Breast epithelium (tissue), 3 donors: ENCODE data around the gene SLC22A15.

Experiments used
- POLR2A ChIP-seq: fragments of 450-650 bp; IDR thresholded peaks from one replicate; pipeline ENCODE4 v1.6.1; 2016; ENCODE audit warnings: antibody characterized with exemption, mild to moderate bottlenecking, moderate library complexity
- POLR2AphosphoS5 ChIP-seq, 3 donors: sonication (generic); formaldehyde crosslinking; IDR thresholded peaks; one replicate each; pipeline ENCODE4 v1.6.1; 2017; ENCODE audit warnings: antibody characterized with exemption in 3 of 3
- TF ChIP-seq, protein P1 (sequence below), 3 donors: fragments of 450-650 bp; IDR thresholded peaks; one replicate each; pipeline ENCODE4 v1.5.1; 2016 to 2017; ENCODE audit warnings: antibody characterized with exemption in 3 of 3, mild to moderate bottlenecking in 3 of 3, moderate library complexity in 3 of 3

DNA sequence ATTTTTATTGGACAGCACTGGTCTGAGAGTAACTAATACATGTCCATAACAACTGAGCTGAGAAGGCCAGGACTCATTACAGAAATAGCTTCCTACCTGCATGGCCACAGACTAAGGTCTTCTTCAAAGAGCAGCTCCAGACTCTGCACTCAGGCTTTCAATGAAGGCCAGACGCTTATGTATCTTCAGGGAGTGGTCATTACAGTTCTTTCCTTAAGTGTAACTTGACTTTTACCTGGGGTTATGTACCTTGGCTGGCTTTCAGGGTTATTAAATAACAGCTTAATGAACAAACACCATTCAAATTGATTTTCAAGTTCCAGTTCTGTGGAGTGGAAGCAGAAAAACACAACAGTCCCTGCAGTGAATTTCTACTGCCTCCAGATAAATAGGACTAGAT is 23.8 kb upstream of the SLC22A15 start:
- TF ChIP-seq, protein P1, sequence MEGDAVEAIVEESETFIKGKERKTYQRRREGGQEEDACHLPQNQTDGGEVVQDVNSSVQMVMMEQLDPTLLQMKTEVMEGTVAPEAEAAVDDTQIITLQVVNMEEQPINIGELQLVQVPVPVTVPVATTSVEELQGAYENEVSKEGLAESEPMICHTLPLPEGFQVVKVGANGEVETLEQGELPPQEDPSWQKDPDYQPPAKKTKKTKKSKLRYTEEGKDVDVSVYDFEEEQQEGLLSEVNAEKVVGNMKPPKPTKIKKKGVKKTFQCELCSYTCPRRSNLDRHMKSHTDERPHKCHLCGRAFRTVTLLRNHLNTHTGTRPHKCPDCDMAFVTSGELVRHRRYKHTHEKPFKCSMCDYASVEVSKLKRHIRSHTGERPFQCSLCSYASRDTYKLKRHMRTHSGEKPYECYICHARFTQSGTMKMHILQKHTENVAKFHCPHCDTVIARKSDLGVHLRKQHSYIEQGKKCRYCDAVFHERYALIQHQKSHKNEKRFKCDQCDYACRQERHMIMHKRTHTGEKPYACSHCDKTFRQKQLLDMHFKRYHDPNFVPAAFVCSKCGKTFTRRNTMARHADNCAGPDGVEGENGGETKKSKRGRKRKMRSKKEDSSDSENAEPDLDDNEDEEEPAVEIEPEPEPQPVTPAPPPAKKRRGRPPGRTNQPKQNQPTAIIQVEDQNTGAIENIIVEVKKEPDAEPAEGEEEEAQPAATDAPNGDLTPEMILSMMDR (IDR thresholded peaks at IDR 0.05): no peak
- no peak for TF ChIP-seq POLR2A
- no peak for TF ChIP-seq POLR2AphosphoS5 (IDR thresholded peaks at IDR 0.05)
